ENCODE results near the gene VGLL1.

DNA sequence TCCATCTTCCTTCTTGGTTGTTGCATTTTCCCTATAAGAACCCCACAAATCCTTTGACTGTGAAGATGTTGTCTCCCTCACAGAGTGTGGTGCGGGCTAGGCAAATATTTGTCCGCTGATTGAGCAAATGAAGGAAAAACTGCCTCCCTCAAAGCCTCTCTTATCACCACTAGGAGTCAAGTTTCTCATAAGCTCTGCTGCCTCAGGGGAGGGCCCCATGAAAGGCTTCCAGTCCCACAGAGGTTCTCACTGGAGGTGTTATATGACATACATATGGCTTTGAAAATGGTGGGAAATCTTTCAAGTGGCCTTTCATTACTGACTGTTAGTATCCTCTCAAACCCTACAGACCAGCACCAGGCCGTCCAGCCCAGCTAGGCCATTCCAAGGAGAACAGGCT is 9.3 kb downstream of the VGLL1 start:
- no peak for TF ChIP-seq CTCF (IDR thresholded peaks at IDR 0.05 in 2 of 3, conservative IDR thresholded peaks at IDR 0.05 in 1 of 3; ENCODE audit: borderline replicate concordance in 1 of 3, insufficient read depth in 1 of 3, low read depth in 2 of 3, low read length in 2 of 3)
- TF ChIP-seq EZH2 (IDR thresholded peaks at IDR 0.05) = no peak
- no peak for TF ChIP-seq ZBTB33 (IDR thresholded peaks at IDR 0.05; ENCODE audit: extremely low read depth, insufficient replicate concordance, low read length)
- TF ChIP-seq POLR2A (IDR thresholded peaks at IDR 0.05; ENCODE audit: borderline replicate concordance, extremely low read depth, insufficient read depth, insufficient read length) = no peak
- TF ChIP-seq ATF3 (IDR thresholded peaks at IDR 0.05) = no peak
